T-helper 2 cell (primary cell): ENCODE data around the gene ADORA1.

Source experiments
- DNase-seq, 5 experiments: peaks; one replicate each; pipeline versions ENCODE4 v3.0.0 to v3.0.0-alpha.2; 2012 to 2022

Gene ADORA1

DNA sequence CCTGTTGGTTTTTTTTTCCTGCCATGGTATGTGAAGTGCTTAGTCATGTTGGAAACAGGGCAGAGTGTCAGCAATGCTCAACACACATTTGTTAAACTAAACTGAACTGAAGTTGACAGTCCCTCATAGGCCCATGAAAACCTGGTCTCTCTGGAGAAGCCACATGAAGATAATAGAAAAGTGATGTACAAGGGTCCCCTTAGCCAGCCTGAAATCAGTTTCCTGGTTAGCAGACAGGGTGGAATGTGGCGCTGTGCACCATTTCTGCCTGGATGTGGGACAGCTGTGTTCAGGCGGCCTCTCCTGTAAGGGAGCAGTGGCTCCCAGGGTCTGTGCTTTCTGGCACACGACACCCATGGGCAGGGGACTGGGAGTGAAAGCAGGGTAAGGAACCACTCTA lies 68.8 kb downstream of the ADORA1 start:
- no peak for DNase-seq

DNA sequence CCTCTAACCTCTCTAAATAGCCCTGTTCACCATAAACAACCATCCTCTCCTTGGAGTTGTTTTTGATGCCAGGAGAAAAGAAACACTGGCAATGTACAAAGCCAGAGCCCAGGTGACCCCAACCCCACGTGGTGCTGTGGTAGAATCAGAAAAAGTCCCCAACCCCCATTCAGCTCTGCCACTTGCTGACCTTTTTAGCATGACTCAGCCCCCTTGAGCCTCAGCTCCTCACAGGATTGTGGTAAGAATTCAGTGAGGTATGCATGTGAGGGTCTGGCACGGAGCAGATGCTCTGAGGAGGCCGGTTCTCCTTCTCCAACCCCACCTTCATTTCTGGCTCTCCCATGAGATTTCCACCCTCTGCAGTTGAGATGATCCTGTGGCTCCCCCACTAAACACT lies 70.1 kb downstream of the ADORA1 start:
- DNase-seq, result no peak

DNA sequence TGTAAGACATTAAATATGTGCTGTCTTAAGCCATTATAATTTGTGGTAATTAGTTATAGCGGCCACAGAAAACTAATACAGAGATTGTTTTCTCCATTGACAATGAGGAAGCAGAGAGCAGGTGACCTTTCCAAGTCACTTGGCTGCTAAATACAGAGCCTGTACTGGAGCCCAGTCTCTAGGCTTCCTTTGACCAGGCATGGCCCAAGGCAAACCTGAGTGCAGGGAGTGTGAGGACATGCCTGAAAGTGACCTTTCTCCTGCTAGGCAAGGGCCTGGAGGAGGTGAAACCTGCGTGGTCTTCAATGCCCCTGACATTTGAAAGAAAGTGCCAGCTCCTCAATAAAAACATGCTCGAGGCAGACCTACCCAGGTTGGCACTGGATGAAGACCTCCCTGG lies 71.5 kb downstream of the ADORA1 start:
- no peak for DNase-seq

DNA sequence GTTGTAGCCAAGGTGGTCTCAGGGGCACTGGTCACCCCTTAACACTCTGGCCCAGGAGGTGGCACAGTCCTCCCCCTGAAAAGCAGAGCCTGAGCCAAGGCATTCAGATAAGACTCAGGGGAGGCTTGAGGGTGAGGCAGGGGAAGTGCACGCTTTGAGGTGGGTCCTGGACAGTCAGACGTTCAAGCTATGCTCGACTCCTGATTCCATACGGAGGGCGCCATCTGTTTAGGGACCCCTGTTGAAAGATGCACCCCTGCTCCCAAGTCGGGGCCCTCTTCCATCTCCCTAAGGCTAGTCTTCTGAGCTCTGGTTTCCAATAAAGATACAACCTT lies 71.9 kb downstream of the ADORA1 start:
- no peak for DNase-seq

DNA sequence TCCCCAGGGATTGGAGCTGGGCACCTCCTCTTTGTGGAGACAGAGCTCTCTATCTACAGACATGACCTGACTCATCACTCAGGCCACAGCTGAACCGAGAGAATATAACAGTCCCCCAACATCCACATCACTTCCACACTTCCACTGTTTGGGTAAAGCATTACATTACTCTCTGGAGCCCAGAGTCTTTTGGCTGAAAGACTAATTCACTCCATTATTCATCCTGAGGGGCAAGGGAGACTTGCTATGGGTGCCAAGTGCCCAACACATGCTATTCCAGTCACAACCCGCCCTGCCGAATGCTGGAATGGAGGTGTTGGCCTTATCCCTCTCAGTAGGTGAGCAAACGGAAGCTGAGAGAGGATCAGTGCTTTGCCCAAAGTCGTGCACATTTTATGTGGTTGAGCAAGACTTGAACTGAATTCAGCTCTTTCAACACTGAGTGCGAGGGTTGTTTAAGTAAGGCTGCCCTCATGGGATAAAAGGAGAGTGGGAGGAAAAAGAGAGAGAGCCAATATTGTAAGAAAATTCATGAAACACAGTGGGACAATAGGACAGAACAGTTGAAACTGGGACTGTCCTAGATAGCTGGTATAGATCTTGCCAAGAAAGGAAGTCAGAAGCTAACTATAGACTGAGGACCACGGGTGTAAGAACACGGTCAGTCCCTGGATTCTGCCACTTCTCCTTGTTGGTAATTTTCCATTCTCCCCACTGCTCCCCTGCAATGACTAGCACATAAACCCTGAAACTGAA lies 72.5 kb downstream of the ADORA1 start:
- DNase-seq, result no peak

DNA sequence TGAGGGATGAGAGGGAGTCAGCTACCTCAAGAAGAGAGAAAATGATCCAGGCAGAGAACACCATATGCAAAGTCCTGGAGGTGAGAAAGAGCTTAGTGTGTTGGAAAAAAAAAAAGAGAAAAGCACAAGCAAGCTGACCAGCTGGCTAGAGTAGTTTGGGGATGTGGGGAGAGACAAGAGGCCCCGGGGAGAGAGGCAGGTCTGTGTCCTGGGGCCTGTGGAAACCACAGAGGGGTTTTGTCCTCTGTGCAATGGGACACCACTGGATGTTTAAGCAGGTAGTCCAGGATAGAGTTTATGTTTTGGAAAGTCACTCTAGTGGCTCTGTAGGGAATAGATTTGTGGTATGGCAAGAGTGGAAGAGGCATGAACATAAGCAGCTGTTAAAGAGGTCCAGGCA lies 73.4 kb downstream of the ADORA1 start:
- DNase-seq, result no peak

DNA sequence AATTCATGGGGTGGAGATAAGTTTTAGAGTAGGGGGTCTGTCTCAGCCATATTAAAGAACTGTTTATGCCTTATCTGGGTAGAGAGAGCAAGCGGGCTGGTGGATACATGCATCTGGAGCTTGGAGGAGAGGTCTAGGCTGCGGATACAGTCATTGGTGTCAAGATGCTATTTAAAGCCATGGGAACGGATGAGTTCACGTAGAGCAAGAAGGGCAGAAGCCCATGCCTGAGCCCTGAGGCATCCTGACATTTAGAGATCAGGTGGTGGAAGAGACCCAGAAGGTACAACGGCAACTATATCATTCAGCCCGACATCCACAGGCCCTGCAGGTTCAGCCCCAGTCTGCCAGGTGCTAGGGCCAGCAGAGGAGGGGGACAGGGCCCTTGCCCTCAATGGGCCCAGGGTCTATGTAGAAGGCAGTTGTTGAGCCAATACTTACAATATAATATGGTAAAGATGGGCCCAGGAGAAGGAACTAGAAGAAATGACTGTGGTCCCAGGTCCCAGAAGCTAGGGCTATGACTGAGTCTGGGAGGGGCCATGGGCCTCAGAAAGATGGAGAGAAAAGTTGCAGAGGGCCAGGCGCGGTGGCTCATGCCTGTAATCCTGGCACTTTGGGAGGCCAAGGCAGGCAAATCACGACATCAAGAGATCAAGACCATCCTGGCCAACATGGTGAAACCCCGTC lies 74.1 kb downstream of the ADORA1 start:
- DNase-seq, result no peak

DNA sequence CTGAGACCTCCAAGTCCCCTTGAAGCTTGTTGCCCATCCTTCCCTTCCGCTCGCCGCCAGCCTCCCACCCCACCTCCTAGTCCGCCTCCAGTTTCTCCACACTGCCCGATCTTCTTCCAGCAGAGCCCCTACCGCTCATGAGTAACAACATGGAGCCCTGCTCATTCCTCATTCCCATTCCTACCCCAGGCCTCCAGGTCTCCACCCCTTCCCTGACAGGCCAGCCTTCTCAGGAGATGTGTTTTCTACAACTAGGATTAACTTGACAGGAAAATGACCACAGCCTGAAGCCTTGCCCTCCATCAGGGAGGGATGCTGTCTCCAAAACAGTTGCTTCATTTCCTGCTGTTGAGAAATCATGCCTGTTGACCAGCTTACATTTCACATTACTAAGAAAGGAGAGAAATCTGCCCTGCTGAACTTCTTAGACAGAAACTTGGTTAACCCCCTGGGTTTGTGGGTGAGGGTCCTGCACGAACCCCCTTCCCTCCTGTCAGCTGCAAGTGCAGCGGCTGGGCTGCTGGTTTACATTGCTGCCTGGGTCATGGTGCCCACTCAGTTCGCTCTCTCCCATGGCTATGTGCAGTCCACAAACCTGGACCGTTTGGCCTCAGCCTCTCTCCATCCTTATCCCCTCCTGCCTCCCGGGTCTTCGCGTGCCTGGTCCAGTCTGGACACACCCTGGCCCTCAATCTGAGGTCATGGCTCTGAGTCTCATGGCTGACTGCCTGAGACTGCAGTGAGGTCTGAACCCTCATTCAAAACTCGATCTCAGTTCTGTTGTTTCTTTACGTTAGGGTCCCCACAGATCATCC lies 75.1 kb downstream of the ADORA1 start:
- DNase-seq, result no peak

DNA sequence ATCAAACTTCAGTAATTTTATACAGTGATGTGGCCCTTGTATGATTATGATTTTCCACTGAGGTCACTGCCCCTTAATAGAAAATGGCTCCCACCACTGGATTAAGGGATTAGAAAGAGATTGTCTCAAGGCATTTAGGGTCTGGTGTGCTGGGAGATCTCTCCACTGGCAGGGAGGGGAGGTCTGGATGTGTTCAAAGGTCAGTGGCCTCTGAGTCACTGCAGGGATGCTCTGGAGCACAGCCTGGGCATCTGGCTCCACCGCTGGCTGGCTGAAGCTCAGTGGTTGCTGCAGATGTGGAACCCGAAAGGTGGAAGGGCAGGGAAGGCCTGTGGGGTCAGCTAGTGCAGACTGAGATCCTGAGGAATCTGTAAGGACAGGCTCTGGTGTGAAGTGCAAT lies 77.2 kb downstream of the ADORA1 start:
- no peak for DNase-seq

DNA sequence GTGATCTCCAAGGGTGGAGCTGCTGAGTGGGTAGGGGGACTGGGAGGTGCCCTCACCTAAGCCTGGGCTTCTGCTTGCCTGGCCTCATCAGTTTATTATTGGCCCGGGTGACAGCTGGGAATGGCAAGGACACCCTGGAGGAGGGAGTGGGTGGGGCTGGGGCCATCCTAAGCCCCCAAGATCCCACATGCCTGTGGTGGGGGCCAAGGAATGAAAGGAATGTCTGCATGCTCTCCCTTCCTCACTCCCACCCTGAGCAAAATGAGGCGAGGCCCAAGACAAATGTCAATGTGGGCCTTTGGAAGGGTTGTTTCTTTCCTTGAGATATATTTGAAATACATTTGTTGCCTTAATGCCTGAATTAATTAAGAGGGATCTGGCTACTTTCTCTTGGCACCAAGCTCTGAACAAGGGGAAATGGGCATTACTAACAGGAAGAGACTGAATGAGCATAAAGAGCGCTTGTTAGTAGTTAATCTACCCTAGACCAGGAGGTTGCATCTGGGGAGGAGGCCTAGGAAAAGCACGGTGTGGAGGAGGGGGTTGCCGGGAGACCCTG lies 78.7 kb downstream of the ADORA1 start:
- no peak for DNase-seq

DNA sequence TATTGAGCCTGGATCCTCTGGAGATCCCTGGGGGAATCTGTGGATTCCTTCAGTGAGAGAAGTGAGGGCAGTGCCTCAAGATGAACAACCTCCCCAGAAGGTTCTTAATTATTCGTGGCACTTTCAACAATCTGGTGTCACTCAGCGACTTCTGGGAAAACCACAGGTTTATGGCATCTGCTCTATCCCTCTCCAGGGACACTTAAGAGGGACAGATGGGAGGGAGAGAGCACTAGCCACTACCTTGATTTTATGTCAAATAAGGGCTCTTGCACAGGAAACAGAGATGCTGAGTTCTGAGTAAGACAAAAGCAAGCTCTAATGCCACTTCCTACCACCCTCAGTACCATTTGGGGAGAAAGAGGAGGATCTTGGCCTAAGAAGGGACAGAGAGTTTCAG lies 80.2 kb downstream of the ADORA1 start:
- DNase-seq, result no peak

DNA sequence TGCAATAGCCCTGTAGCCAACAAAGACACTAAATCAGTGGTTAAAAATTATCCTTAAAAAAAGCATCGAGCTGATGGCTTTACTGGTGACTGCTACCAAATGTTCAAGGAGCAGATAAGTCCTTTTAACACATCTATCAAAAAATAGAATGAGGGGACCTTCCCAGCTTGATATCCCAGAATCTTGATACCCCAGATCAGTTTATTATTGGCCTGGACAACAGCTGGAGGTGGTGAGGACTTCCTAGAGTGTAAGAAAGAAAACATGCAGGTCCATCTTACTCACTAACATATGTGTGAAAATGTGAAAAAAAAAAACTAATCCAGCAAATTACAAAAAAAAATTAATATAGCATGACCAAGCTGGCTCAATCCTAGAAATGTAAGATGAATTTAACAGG lies 80.7 kb downstream of the ADORA1 start:
- DNase-seq, result no peak

DNA sequence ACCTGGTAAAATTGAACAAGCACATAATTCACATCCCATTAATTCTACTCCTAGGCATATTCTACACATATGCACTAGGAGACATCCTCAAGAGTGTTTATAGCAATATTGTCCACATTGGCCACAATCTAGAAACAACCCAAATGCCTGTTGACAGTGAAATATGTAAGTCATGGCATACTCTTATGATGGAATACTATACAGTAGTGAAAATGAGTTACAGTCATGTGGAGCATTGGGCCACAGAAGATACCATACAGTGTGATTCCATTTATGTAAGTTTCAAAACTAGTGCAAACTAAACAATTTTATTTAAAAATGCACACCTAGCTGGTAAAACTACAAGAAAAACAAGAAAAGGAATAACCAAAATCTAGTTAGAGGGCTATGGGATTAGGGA lies 82.8 kb downstream of the ADORA1 start:
- no peak for DNase-seq

DNA sequence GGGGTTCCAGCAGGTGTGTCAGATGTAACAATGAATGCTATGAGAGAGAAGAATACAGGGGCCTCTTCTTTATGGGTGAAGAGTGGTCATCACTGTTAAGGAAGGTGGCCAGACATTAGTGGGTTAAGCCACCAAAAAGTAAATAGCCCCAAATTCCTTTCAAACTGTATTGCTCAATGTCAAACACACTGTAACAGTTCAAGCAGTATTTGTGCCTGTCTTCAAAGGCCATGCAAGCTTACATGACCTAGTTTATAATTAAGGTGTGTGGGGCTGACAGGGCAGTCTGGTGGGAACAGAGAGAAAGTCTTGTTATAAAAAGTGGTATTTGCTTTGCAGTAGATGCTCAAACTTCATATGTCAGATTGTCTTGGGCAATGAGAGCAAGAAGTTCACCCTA lies 83.5 kb downstream of the ADORA1 start:
- DNase-seq, result no peak

DNA sequence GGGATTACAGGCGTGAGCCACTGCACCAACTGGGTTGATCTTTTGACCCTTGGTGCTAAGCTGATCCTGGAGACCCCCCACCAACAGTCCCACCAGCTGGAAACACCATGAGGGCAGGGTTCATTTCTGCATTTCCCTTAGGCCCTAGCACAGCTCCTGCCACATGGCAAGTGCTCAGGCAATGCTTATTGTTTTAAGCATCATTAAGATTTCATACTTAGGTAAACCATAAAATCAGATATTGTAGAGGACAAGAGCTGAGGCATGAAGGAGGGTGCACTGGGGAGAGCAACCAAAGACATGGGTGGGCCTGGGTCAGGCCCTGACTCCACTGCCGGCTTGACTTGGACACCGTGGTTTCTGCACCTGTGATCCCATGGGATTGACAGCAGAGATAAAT lies 84.3 kb downstream of the ADORA1 start:
- no peak for DNase-seq

DNA sequence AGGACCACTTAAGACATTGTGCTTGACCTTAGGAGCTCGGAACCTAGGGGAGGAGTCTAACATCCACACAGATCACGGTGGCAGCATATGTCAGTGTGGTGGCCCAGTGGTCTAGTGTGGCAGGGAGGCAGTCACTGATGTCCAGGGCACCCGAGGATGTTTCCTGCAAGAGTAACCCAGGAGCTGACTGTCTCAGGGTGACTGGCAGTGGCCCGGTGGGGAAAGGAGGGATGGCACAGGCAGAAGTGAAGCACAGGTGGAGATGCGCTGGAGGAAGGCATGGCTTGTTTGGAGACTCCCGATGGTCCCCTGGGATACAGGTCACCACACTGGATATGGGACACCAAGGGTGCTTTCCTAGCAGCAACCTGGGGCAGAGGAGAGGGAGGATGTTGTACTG lies 85.6 kb downstream of the ADORA1 start:
- no peak for DNase-seq

DNA sequence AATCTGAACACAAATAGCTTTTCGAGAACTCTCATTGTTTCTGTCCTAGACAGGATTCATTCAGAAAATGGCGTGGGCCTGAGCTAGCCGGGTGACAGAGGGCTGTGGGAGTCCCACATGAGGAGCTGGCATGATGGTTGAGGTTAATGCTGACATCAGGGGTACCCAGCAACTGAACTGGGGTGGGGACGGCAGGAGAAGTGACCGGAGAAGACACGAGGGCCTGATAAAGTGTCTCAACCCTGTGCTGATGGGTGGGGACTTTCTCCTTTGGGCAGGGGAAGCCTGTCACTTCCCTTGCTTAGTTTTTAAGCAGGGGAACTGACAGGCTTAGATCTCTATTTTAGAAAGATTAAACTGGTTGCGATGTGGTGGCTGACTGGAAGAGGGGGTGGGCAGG lies 87.3 kb downstream of the ADORA1 start:
- no peak for DNase-seq

DNA sequence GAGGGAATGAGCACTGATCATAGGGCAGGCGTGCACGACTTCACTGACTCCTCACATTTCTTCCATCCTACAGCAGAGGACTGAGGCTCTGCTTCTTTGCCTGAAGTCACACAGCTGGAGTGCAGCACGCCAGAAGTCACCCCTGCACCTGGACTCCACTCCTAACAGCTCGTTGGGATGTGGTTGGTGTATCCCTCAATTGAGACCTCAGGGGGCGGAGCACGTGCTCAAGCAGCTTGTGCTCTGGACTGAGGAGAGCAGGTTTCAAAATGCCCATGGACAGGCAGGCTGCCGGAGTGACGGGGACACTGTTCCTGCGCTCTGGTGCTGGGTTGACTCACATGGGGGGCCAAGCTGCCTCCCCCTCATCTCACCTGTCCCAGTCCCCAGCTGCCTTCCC lies 88.0 kb downstream of the ADORA1 start:
- DNase-seq, result no peak

DNA sequence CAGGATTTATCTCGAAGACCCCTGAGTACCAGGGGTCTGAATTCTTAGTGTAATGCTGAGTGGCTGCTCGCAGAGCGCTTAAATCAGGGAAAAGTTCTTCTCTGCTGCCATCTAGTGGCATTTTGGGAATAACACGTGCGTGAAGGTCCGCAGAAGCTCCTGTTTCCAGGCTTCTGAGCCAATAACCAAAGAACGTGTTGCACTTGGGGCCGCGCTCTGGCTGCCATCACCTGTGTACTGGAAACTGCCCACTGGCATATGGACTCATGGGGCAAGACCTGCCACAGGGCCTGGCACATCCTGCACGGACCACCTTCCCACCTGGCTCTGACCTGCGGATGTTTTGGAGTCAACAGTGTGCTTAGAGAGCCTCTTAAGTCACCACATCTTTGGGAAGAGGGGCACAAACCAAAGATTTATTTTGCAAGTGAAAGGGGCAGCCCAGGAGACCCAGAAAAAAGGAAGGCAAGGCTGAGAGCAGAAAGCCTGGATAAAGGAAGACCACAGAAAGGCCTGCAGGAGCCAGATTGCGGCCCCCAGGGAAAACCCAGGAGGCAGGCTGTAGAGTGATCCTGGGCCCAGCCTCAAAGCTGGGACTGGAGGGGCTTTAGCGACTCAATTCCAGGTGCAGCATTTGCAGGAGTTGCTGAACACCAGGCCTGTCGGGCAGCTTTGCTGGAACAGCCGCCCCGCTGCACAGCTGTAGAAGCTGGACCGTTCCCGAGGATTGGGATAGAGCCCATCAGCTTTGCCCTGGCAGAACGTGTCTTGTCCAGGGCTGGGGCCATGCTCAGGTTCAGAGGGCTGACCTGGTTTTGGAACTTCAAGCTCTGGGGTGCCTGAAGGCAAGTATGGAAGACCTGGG lies 89.0 kb downstream of the ADORA1 start:
- DNase-seq, result peak in 4 of 5 experiments; percentile 12 to 45 (median 17)
